ENCODE data around the gene ENTPD2.

Gene ENTPD2

GRCh38 chr9:137027369-137028262 lies 26.2 kb downstream of the ENTPD2 start, which contains the start of gene ABCA2:
ABCA2 (minus strand) TSS chr9:137028237; CDS start chr9:137028140, 97 bp downstream.
- DNase-seq: no peak

DNA sequence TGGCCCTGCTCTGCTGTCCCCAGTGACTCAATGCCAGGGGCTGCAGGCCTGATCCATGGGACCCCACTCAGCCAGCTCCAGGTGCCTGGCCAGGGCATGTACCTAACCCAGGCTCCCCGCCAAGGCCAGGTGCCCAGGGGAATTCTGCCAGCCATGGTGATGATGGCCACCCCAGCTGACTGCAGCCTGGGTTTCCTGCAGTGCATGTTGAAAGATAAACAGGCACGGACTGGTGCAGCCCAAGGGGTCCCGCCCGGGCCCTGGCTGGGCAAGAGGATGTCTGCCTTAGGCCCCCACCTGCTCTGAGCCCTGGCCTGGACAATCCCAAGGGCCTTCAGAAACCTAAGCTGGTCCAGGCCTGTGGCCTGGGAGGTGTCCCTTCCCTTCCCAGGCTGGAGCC lies 27.0 kb downstream of the ENTPD2 start:
- DNase-seq: no peak

DNA sequence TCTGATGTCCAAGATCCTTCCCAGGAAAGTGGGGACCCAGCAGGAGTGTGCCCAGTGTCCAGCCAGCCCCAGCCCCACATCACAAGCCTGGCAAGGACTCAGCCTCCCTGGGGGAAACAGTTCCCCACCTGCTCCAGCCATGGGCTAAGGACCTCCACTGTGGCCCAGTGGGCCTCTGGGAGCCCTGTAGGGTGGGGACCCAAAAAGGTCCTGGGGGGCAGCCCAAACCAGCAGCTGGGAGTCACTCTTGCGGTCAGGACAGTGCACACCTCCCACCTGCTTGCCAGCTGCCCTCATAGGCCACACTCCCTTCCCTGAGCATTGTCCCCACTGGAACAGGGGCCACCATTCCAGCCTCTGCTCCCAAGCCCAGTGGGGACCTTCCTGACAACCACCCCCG lies 27.5 kb downstream of the ENTPD2 start:
- no peak for DNase-seq

DNA sequence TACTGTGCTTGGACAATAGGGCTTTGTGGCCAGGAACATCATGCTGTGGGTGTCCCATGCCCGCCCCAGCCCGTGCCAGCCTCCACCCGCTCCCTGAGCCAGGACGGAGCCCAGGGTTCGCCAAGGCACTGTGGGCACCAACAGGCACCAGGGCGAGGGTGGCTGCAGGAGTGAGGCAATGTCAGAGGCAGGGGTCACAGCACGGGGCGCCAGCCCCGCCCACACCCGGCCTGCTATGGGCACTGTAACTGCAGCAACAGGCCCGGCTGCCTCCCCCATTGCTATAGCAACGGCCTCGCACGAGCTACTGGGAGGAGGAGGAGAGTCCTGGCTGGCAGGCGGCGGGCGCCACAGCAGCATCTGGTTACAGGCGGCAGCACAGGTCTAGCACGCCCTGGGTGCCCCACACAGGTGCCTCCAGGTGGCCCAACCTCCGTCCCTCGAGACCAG lies 28.3 kb downstream of the ENTPD2 start:
- no peak for DNase-seq

GRCh38 chr9:137023583-137023991 lies 30.3 kb downstream of the ENTPD2 start:
- no peak for DNase-seq

DNA sequence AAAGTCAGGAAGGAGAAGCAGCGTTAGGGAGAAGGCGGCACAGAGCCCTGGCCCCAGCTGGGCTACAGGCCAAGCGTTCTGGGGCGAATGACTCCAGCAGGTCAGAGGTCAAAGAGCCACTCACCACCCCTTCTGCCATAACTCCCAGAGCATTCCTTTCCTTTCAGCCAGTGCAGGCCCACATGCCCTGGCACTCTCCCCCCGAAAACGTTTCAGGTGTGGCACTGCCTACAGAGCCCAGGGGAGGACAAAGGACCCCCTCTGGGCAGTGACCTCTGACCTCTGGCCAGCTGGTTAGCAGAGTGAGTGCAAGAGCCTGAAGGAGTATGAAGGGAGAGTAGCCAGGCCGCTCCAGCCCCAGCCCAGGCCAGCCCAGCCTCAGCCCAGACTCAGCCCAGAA lies 30.7 kb downstream of the ENTPD2 start:
- DNase-seq: no peak

GRCh38 chr9:137022662-137023008 lies 31.2 kb downstream of the ENTPD2 start:
- no peak for DNase-seq

DNA sequence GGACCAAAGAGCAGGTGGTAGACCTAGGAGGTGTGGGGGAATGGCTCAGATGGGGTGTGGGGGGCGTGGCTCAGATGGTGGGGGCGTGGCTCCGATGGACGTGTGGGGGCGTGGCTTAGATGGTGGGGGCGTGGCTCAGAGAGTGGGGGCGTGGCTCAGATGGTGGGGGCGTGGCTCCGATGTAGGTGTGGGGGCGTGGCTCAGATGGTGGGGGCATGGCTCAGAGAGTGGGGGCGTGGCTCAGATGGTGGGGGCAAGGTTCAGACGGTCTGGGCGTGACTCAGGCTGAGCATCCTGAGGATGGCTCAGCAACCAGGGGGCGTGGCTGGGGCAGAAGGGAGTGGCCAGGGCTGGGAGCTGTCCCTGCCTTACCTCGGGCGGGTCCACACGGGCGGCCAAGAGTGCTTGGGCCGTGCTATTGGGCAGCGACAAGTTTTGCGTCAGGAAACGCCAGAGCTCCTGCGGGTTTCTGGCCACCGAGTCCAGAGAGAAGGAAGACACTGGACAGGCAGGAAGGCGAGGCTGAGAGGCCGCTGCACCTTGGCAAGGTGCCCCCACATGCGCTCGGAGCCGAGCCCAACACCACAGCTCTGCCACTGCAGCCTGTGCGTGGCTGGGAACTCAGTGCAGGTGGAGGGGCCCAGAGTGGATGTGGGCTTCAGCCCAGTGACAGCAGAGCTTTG lies 31.7 kb downstream of the ENTPD2 start:
- DNase-seq: peak; percentile 89

DNA sequence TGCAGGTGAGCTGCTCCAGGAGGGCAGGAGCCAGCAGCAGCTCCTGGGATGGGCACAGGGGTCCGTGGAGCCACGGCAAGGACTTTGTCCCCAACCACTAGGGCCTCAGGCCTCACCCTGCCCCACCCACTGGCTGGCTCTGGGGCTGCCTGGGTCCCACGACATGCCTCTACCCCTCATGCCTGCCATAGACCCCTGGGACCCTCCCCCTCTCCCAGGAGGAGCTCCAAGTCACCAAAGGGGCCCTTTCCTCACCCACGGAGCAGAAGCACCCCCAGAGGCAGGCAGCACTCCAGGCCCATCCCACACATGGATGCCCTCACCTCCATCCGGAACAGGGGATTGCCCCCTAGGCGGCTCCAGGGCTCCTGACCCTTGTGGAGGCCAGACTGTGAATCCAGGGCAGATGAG lies 32.3 kb downstream of the ENTPD2 start:
- DNase-seq: no peak

DNA sequence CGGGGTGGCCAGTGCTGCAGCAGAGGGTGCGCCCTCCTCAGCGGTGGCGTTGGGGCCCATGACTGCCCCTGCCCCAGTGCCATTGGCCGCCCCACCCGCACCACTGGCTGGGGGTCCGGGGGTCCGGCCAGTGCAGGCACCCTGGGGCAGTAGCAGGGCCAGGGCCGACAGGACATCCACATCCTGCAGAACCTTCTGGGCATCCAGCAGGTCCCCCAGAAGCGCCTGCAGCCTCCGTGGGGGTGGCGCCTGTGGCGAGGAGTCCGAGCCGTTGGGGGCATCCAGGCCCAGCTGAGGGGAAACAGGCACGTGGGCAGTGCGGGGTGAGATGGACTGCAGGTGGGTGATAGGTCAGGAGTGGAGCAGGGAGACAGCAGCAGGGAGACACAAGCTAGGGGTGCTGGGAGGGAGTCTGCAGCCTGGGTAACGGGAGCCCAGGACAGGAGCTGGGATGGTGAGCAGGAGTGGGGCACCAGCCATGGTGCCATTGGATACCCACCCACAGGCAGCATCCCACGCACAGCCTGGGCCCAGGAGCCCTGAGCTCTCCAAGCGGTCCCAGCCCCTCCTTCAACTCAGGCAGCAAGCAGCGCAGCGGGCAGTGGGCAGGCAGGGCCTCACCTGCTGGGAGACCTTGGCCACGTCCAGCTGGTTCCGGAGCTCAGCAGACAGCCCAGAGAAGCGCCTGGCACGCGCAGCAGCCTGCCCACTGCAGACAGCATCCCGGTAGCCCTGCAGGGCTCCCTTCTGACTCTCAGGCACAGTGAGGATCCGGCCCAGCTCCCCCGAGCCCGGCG lies 32.9 kb downstream of the ENTPD2 start:
- no peak for DNase-seq

DNA sequence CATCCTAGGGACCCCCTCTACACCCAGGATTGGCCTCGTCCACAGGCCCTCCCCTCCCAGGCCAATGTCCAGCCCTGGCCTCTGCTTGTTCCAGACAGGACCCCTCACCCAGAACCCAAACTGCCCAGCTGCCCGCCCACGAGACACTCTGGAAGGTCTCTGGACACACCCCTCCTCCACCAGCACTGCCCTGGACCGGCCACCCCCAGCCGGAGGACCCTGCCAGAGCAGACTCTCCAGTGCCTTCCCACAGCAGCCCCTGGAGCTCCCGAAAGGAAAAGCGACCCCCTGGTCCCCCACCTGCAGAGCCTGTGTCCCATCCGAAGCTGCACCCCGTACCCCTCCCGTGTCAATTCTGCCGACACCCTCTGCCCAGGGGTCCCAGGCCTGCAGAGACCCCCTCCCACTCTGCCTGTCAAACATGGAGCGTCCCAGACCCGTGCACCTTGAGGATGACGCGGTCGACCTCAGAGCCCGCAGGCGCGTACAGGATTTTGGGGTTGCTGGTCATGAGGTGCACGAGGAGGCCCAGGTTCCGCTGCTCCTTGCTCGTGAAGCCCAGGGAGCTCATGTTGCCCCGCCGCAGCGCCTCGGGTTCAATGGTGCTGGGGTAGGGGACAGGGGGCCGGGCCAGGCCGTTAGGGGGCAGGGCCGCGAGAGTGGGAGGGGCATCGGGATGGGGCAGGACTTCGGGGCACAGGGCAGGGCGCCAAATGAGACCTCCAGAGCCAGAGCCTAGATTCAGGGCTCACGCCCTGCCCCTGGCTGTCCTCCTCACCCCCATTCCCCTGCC lies 33.8 kb downstream of the ENTPD2 start:
- DNase-seq: no peak

DNA sequence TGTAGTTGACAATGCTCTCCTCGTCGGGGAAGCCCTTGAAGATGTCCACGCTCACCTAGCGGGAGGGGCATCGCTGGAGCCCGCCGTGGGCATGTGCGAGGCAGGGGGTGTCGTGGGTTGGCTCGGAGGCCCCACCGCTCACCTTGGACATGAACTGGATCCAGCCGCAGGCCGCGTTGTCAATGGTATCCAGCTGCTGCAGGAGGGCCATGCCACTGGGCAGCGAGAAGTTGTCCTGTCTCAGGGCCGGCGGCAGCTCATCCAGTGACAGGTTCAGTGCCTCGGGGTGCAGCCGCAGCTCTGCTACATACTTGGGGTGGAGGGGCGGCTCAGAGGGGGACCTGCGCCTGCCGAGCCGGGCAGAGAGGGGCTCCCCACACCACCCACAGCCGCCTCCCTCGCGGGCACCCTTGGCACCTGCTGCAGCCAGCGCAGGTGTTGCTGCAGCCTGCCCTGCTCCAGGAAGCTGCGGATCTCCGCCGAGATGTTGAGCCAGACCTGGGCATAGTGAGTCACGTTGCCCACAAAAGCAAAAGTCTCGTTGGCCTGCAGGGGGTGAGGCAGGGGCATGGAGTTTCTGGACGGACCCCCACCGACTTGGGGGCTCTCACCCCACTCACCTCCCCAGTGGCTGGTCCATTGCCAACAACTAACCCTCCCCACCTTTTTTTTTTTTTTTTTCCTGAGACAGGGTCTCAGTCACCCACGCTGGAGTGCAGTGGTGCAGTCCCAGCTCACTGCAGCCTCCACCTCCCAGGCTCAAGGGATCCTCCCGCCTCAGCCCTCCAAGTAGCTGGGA lies 34.9 kb downstream of the ENTPD2 start:
- no peak for DNase-seq

DNA sequence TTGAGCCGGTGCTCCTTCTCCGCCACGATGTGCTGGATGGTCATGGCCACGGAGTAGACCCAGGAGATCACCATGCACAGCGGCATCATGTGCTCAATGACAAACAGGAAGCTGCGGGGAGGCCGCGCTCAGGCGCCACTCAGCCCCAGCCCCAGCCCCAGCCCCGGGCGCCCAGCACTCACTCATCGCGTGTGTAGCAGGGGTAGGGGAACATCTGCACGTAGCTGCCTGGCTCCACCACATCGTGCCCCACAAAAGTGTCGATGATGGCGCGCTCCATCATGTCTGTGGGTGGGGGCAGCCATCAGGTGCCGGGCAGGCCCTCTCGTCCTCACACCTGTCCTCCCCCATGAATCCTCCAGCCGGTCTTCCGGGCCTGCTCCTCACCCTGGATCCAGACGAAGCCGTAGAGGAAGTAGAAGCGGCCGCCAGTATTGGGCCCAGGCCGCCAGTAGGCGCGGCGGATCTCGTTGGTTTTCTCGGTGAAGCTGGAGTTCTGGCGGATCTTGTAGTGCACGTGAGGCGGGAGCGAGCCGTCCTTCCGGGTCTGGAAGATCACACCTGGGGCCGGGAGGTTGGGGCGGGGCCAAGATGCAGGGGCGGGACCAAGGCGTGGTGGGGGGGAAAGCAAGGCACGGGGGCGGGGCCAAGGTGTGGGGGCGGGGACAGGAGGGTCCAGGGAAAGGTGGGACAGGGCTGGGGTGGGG lies 35.9 kb downstream of the ENTPD2 start:
- no peak for DNase-seq

GRCh38 chr9:137017071-137017470 lies 36.8 kb downstream of the ENTPD2 start:
- DNase-seq: no peak

DNA sequence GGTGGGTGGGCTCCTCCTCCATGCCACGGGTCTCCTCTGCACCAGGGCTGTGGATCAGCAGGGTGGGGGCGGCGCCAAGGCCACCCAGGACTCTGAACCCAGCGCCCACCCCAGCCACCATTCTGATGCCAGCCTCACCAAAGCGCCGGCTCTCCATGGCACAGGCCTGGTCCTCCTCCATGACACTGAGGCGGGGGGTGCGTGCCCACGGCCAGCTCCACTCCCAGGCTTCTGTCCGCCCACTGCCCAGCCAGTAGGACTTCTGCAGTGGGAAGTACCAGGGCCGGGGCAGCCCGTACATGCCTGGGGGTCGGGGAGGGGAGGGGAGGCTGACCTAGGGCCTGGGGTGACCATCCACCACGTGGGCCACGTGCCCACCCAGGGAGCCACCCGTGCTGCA lies 37.4 kb downstream of the ENTPD2 start:
- DNase-seq: no peak

- no peak for DNase-seq
Observed at GRCh38 chr9:137015976-137016375, 37.9 kb downstream of the ENTPD2 start.

GRCh38 chr9:137015540-137015930 lies 38.3 kb downstream of the ENTPD2 start:
- DNase-seq: no peak

DNA sequence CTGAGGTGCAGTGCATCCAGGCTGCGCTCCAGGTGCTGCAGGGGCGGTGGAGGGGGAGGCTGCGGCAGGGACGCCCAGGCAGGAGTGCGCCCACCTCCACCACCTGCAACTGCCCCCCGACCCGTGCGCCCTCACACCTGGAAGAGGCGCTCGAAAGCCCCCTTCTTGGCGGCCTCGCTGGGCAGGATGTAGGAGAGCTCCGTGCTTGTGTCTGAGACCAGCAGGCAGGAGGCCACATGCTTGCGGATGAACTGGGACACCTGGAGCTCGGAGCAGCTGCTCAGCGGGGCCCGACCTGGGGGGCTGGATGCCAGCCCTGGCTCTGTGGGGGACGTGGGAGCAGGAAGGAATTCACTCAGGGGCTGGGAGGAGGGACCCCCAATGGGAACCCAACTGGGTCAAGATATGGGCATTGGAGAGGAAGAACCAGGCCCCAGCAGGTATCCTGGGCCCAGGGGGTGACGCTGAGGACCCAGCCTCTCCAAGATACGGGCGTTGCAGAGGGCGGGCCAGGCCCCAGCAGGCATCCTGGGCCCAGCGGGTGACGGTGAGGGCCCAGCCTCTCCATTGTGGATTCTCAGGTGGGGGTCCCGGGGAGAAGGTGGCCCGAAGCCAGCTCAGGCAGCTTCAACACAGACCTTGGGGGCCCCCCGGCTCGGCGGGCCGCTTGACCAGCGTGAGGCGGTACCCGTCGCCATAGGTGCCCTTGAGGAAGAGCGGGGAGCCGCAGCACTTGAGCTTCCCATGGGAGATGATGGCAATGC lies 38.9 kb downstream of the ENTPD2 start:
- DNase-seq: no peak

DNA sequence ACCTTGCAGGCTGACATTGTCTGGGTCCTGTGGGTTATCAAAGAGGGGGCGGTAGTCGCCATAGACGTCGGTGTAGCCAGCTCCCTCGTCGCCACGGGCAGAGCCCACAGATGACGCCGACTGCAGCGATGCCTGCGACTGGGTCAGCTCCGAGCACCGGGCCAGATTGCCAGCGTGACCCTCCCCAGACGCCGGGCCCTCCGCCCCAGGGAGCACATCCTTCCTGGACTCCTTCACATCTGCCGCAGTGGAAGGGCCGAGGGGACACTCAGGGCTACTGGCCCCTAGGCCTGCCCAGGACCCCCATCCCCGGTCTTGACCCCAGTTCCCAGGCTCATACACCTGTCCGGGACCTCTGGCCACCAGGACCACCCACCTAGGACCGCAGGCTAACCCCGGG lies 39.7 kb downstream of the ENTPD2 start:
- no peak for DNase-seq

DNA sequence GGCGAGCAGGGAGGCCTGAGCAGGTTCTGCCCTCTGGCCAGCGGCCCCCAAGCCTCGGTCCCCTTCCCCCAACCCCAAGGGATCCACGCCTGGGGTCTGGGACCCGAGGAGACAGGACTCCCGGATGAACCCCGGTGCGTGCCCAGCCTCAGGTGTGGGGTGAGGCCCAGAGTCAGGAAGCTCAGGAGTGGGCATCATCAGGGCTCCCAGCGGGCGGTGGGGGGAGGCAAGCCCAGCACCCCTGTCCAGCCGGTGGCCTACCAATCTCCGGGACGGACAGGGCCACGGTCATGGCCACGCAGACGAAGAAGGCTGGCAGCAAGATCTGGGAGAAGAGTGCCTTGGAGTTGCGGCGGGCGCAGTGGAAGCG lies 40.3 kb downstream of the ENTPD2 start:
- DNase-seq: no peak

Measured in stimulated activated CD4-positive, alpha-beta T cell treated with anti-CD3 and anti-CD28 coated beads, Interleukin-1b, Interleukin-23, amount 100 ng/mL, for 48 hours (primary cell).